Gastroesophageal sphincter (tissue), 4 donors: ENCODE results near the gene HPGD. TPM values are rescaled to one million over a fixed set of nuclear protein-coding genes. Genes with fewer than 3 reads are reported as not detected.

Experiments
- ATAC-seq: fragments of 150-250 bp; one replicate; pipeline ENCODE4 v1.9.1; 2016; ENCODE audit warnings: mild to moderate bottlenecking, moderate library complexity
- H3K27ac ChIP-seq, 4 donors: fragments of 200-600 bp; sonication (generic) in 3 of 4; 1 replicate in 3 of 4; 2 replicates in 1 of 4; pipeline ENCODE4 v1.5.1; 2016 to 2019
- H3K27me3 ChIP-seq: fragments of 200-600 bp; sonication (generic); one replicate; pipeline ENCODE4 v1.5.1; 2019
- H3K36me3 ChIP-seq, 2 donors: fragments of 200-600 bp; sonication (generic); one replicate each; pipeline ENCODE4 v1.5.1; 2019; ENCODE audit warnings: control low read depth in 1 of 2
- H3K4me1 ChIP-seq, 3 donors: fragments of 200-600 bp; sonication (generic); 1 replicate in 2 of 3; 2 replicates in 1 of 3; pipeline ENCODE4 v1.5.1; 2016 to 2019; ENCODE audit warnings: control low read depth in 2 of 3
- H3K4me3 ChIP-seq, 2 donors: fragments of 200-600 bp; sonication (generic); one replicate each; pipeline ENCODE4 v1.5.1; 2019; ENCODE audit warnings: mild to moderate bottlenecking in 1 of 2, moderate library complexity in 1 of 2
- H3K9me3 ChIP-seq, 3 donors: fragments of 200-600 bp; sonication (generic); one replicate each; pipeline ENCODE4 v1.5.1; 2017 to 2019; ENCODE audit warnings: control low read depth in 2 of 3
- EP300 ChIP-seq: sonication (generic); formaldehyde crosslinking; IDR thresholded peaks from one replicate; pipeline ENCODE4 v1.6.1; 2017; ENCODE audit warnings: antibody characterized with exemption, mild to moderate bottlenecking
- POLR2A ChIP-seq, 2 donors: fragments of 450-650 bp; IDR thresholded peaks; one replicate each; pipeline ENCODE4 v1.6.1; 2017; ENCODE audit warnings: antibody characterized with exemption in 2 of 2, mild to moderate bottlenecking in 2 of 2, moderate library complexity in 1 of 2
- POLR2AphosphoS5 ChIP-seq: sonication (generic); formaldehyde crosslinking; IDR thresholded peaks from one replicate; pipeline ENCODE4 v1.6.1; 2017; ENCODE audit warnings: antibody characterized with exemption
- WGBS, 2 donors: methylation state at CpG; one replicate each; pipeline ENCODE4 v1.1.5; 2018; ENCODE audit warnings: low coverage in 1 of 2; 5-methylcytosine and 5-hydroxymethylcytosine counted together
- total RNA-seq, 4 donors: library from RNA; depleted of rRNA; stranded (reverse); fragments of >200 nt; gene quantifications; one replicate each; pipeline ENCODE4 v1.1.0, GENCODE V29; 2016
- TF ChIP-seq, protein P1 (sequence below), 4 experiments: fragments of 200-600 bp in 2 of 4; fragments of 450-650 bp in 2 of 4; sonication (generic) in 1 of 4; IDR thresholded peaks; one replicate each; pipeline ENCODE4 v1.5.1; 2017 to 2019; ENCODE audit warnings: antibody characterized with exemption in 4 of 4, mild to moderate bottlenecking in 2 of 4, moderate library complexity in 2 of 4

HPGD gene
- total RNA-seq, 4 donors from 2014 or later, result 22.6 to 178 (median 40.8) TPM

DNA sequence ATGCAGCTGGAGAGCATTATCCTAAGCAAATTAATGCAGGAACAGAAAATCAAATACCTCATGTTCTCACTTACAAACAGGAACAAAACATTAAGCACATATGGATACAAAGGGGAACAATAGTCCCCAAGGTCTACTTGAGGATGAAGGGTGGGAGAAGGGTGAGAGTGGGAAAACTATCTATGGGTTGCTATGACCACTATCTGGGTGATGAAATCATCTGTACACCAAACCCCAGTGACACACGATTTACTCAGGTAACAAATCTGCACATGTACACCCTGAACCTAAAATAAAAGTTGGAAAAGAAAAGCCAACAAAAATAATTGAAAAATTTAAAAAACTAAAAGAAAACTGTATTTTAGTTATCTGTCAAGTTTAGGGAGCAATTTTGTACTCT, 5.9 kb downstream of the HPGD start:
- Histone ChIP-seq H3K4me3 (no peak overlapping the region), H3K4me1 (peaks cover 0 to 22% (median 0%) of the 10 kb centered on the region in 3 donors), H3K36me3 (peaks cover 0 to 7% of the 10 kb centered on the region in 2 donors), H3K27me3 (no peaks in the 10 kb centered on the region), H3K9me3 (no peaks in the 10 kb centered on the region), H3K27ac (no peak overlapping the region)
- no peak for ATAC-seq
- WGBS, 2 donors, result 58 to 100% methylated on average over 1 of the region's 1 CpG
- no peak for TF ChIP-seq POLR2A (IDR thresholded peaks at IDR 0.05)
- no peak for TF ChIP-seq EP300
- TF ChIP-seq, protein P1, sequence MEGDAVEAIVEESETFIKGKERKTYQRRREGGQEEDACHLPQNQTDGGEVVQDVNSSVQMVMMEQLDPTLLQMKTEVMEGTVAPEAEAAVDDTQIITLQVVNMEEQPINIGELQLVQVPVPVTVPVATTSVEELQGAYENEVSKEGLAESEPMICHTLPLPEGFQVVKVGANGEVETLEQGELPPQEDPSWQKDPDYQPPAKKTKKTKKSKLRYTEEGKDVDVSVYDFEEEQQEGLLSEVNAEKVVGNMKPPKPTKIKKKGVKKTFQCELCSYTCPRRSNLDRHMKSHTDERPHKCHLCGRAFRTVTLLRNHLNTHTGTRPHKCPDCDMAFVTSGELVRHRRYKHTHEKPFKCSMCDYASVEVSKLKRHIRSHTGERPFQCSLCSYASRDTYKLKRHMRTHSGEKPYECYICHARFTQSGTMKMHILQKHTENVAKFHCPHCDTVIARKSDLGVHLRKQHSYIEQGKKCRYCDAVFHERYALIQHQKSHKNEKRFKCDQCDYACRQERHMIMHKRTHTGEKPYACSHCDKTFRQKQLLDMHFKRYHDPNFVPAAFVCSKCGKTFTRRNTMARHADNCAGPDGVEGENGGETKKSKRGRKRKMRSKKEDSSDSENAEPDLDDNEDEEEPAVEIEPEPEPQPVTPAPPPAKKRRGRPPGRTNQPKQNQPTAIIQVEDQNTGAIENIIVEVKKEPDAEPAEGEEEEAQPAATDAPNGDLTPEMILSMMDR (IDR thresholded peaks at IDR 0.05), result no peak
- no peak for TF ChIP-seq POLR2AphosphoS5

DNA sequence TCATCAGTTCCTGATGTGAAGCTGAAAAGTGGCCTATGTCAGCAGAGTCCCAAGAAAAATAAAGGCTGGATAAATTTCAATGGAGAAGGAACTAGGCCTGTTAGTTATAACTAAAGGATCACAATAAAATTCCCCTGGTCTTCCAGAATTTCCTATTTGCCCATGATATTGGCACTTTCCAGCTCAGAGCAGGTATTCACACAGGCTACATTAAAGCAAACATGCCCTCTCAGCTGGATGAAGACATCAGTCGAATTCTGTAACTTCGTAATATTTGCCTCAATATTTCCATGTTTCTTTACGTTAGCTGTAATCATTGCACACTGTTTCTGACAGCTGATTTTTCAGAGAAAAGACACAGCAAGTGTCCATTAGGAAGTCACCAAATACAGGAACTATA, 9.5 kb downstream of the HPGD start:
- no peak overlapping the region for H3K27ac ChIP-seq
- H3K4me1 ChIP-seq, result no peaks in the 10 kb centered on the region
- H3K36me3 ChIP-seq, result peaks cover 0 to 18% of the 10 kb centered on the region in 2 donors
- no peak for TF ChIP-seq POLR2A (IDR thresholded peaks at IDR 0.05)
- TF ChIP-seq, protein P1 (IDR thresholded peaks at IDR 0.05), result no peak
- no peak for TF ChIP-seq POLR2AphosphoS5
- TF ChIP-seq EP300, result no peak
- WGBS, 2 donors, result 53 to 63% methylated on average over 3 of the region's 3 CpGs
- H3K4me3 ChIP-seq, result no peak overlapping the region
- no peaks in the 10 kb centered on the region for H3K27me3 ChIP-seq
- H3K9me3 ChIP-seq, result no peaks in the 10 kb centered on the region
- ATAC-seq, result no peak

DNA sequence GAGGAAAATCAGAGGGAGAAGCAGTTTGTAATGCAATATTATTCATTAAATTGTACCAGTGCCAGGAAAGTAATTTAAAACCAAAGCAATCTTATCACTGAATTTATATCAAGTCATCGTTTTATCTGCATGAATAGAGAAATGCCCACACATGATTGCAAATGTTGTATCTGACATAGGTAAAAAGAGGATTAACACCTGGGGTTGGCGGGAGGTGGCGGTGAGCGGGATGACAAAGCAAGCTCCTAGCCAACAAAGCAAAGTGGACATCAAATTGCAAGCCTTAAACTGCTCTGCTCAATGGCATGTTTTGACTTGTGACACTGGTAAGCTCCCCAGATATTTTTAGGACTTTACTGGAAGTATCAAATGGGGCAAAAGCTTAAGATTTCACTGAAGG, 16.4 kb downstream of the HPGD start:
- peaks cover 0 to 37% of the 10 kb centered on the region in 2 donors for H3K36me3 ChIP-seq
- H3K27me3 ChIP-seq, result no peaks in the 10 kb centered on the region
- H3K27ac ChIP-seq, result no peak overlapping the region
- no peaks in the 10 kb centered on the region for H3K9me3 ChIP-seq
- H3K4me1 ChIP-seq, result peaks cover 0 to 13% (median 0%) of the 10 kb centered on the region in 3 donors
- no peak overlapping the region for H3K4me3 ChIP-seq
- WGBS, 2 donors, result 79 to 94% methylated on average over 4 of the region's 4 CpGs
- no peak for ATAC-seq
- TF ChIP-seq POLR2A (IDR thresholded peaks at IDR 0.05) (no peak), POLR2AphosphoS5 (no peak)
- TF ChIP-seq, protein P1 (IDR thresholded peaks at IDR 0.05), result no peak

DNA sequence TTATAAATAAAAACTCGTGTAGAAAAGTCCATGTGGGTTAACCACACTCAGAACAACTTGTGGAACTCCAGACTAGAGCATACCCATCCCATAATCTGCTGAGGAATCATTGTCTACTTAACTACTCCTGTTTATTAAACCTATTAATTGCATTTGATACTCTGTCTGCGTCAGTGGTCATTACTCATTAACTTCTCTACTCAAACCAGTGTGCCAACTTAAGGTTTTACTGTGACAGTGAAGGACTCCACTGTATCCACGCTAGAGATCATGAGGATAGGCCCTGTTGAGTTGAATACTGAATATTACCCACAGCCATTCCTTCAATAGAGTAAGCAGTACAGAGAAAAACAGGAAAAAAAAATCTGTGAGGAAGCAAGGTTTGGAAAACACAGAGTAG, 17.3 kb downstream of the HPGD start:
- no peaks in the 10 kb centered on the region for H3K9me3 ChIP-seq
- no peaks in the 10 kb centered on the region for H3K27me3 ChIP-seq
- H3K27ac ChIP-seq, result no peak overlapping the region
- peaks cover 0 to 22% (median 0%) of the 10 kb centered on the region in 3 donors for H3K4me1 ChIP-seq
- WGBS, 2 donors, result 64 to 75% methylated on average over 3 of the region's 3 CpGs
- no peak overlapping the region for H3K4me3 ChIP-seq
- peaks cover 0 to 37% of the 10 kb centered on the region in 2 donors for H3K36me3 ChIP-seq
- no peak for ATAC-seq
- TF ChIP-seq POLR2A (IDR thresholded peaks at IDR 0.05) (no peak), POLR2AphosphoS5 (no peak)

DNA sequence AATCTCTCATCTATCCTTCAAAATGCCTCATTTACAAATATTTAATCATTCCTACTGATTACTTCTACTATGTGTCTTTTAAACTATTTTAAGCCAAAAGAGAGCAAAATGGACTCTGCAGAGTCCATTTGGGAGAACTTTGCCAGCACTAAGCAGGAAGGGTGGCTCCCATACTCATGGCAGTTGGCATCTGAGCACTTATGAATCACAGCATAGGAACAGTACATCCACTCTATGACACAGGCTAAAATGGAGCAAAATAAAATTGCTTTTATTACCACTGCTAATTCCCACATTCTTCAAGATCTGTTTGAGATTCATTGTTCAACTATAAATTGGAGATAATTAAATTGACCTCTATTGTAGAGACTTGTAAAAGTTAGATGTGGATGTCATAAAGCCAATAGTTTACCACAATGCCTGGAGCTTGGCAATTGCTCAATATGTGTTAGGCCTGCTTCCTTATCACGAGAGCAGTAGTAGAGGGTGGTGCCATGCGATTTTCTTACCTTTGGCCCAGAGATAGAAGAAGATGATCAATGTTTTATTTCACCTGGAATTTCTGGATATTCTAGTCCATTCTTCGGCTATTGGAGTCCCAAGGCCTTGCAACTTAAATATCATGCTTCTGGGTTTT, 19.1 kb downstream of the HPGD start:
- H3K36me3 ChIP-seq, result peaks cover 0 to 31% of the 10 kb centered on the region in 2 donors
- TF ChIP-seq EP300 (no peak), POLR2A (IDR thresholded peaks at IDR 0.05) (no peak), POLR2AphosphoS5 (no peak)
- TF ChIP-seq, protein P1 (IDR thresholded peaks at IDR 0.05), result no peak
- H3K4me3 ChIP-seq, result no peak overlapping the region
- no peak for ATAC-seq
- H3K27me3 ChIP-seq, result no peaks in the 10 kb centered on the region
- H3K9me3 ChIP-seq, result no peaks in the 10 kb centered on the region
- no peak overlapping the region for H3K27ac ChIP-seq
- peaks cover 0 to 26% (median 0%) of the 10 kb centered on the region in 3 donors for H3K4me1 ChIP-seq
- WGBS, 2 donors, result 83 to 100% methylated on average over 3 of the region's 3 CpGs
